Transverse colon (tissue), 4 donors: ENCODE results near the gene ITGB6. TPM values are rescaled to one million over a fixed set of nuclear protein-coding genes. Genes with fewer than 3 reads are reported as not detected.

Experiments used
- DNase-seq: peaks from one replicate; pipeline ENCODE4 v3.0.0-alpha.2; 2019
- H3K27ac ChIP-seq, 4 donors: fragments of 200-600 bp; sonication (generic); 2 replicates each; pipeline ENCODE4 v1.5.1; 2016 to 2018; ENCODE audit warnings: inconsistent platforms in 4 of 4
- H3K27me3 ChIP-seq: fragments of 200-600 bp; sonication (generic); 2 replicates; pipeline ENCODE4 v1.5.1; 2017; ENCODE audit warnings: inconsistent platforms
- H3K36me3 ChIP-seq, 4 donors: fragments of 200-600 bp; sonication (generic); 2 replicates each; pipeline ENCODE4 v1.5.1; 2017 to 2019; ENCODE audit warnings: inconsistent platforms in 4 of 4
- H3K4me1 ChIP-seq, 4 donors: fragments of 200-600 bp; sonication (generic); 2 replicates each; pipeline ENCODE4 v1.5.1; 2017 to 2020; ENCODE audit warnings: inconsistent platforms in 4 of 4
- H3K4me3 ChIP-seq, 4 donors: fragments of 200-600 bp; sonication (generic); 1 replicate in 1 of 4; 2 replicates in 3 of 4; pipeline versions ENCODE4 v1.5.1 to v1.6.1; 2017 to 2019; ENCODE audit warnings: inconsistent platforms in 4 of 4
- H3K9me3 ChIP-seq, 2 donors: fragments of 200-600 bp; sonication (generic); 2 replicates each; pipeline ENCODE4 v1.5.1; 2017 to 2019; ENCODE audit warnings: inconsistent platforms in 2 of 2
- EP300 ChIP-seq: sonication (generic); formaldehyde crosslinking; IDR thresholded peaks from one replicate; pipeline ENCODE4 v1.6.1; 2017; ENCODE audit warnings: antibody characterized with exemption, low read depth
- POLR2A ChIP-seq: fragments of 450-650 bp; IDR thresholded peaks from one replicate; pipeline ENCODE4 v1.6.1; 2016; ENCODE audit warnings: antibody characterized with exemption, mild to moderate bottlenecking, moderate library complexity
- POLR2AphosphoS5 ChIP-seq, 3 donors: sonication (generic); formaldehyde crosslinking; IDR thresholded peaks; one replicate each; pipeline ENCODE4 v1.6.1; 2016; ENCODE audit warnings: antibody characterized with exemption in 3 of 3
- whole genome bisulfite sequencing, 2 donors: methylation state at CpG; one replicate each; pipeline ENCODE4 v1.1.5; 2018; ENCODE audit warnings: low coverage in 1 of 2; 5-methylcytosine and 5-hydroxymethylcytosine counted together
- in situ Hi-C, 4 donors: fragments of 200-750 bp; cut with MboI; loops; one replicate each; pipeline versions ENCODE4 v1.15.0 to v1.15.1; 2017; ENCODE audit warnings: low sequenced_read_pairs in 3 of 4, low pct_ligation_motif_present in 1 of 4, low pct_unique_long_range_greater_than_20kb in 1 of 4
- intact Hi-C: fragments of 100-400 bp; cut with DNase I; formaldehyde crosslinking; loops from one replicate; pipeline ENCODE4 v1.15.1; 2023; ENCODE audit warnings: low total_unique reads
- total RNA-seq, 4 donors: library from RNA; depleted of rRNA; stranded (reverse); fragments of >200 nt; gene quantifications; one replicate each; pipeline ENCODE4 v1.1.0, GENCODE V29; 2016
- TF ChIP-seq, protein P1 (sequence below), 5 experiments: fragments of 200-600 bp in 3 of 5; fragments of 450-650 bp in 2 of 5; sonication (generic) in 3 of 5; IDR thresholded peaks; 1 replicate in 2 of 5; 2 replicates in 3 of 5; pipeline ENCODE4 v1.5.1; 2016 to 2017; ENCODE audit warnings: antibody characterized with exemption in 5 of 5, inconsistent platforms in 3 of 5, mild to moderate bottlenecking in 2 of 5, moderate library complexity in 1 of 5

ITGB6 gene
- total RNA-seq, 4 donors from 2014 or later = 7.6 to 28.8 (median 20.2) TPM

DNA sequence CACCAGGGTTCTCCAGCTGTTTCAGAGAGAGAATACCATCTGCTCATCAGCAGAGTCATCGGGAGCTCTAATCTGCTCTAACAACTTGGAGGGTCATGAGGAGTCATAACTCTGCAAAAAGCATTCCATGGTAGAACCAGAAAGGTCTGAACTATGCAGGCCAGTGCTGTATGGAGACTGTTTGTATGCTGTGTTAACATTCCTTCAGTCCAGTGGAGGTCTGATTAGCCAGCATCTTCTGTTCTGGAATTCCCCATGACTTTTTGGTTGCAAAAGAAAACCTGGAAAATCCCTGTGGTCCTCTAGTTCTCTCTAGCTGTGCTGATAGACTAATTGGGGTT, 9.4 kb upstream of the ITGB6 start:
- Histone ChIP-seq H3K4me3 (no peak overlapping the region), H3K9me3 (no peaks in the 10 kb centered on the region), H3K27me3 (no peaks in the 10 kb centered on the region), H3K36me3 (no peaks in the 10 kb centered on the region), H3K4me1 (peaks cover 13 to 50% (median 29%) of the 10 kb centered on the region in 4 donors), H3K27ac (peak overlapping the region; percentile 77 to 83 (median 82))
- in situ Hi-C loops = no loop called here
- WGBS, 2 donors = 52 to 57% methylated on average over 1 of the region's 1 CpG
- TF ChIP-seq EP300 (no peak), POLR2AphosphoS5 (IDR thresholded peaks at IDR 0.05) (no peak), POLR2A (no peak)
- TF ChIP-seq, protein P1, sequence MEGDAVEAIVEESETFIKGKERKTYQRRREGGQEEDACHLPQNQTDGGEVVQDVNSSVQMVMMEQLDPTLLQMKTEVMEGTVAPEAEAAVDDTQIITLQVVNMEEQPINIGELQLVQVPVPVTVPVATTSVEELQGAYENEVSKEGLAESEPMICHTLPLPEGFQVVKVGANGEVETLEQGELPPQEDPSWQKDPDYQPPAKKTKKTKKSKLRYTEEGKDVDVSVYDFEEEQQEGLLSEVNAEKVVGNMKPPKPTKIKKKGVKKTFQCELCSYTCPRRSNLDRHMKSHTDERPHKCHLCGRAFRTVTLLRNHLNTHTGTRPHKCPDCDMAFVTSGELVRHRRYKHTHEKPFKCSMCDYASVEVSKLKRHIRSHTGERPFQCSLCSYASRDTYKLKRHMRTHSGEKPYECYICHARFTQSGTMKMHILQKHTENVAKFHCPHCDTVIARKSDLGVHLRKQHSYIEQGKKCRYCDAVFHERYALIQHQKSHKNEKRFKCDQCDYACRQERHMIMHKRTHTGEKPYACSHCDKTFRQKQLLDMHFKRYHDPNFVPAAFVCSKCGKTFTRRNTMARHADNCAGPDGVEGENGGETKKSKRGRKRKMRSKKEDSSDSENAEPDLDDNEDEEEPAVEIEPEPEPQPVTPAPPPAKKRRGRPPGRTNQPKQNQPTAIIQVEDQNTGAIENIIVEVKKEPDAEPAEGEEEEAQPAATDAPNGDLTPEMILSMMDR (IDR thresholded peaks at IDR 0.05) = no peak
- DNase-seq = no peak
- intact Hi-C loops = no loop called here

- 73 to 79% methylated on average over 3 to 11 of the region's 11 CpGs for WGBS, 2 donors
Measured at GRCh38 chr2:160208655-160209515, 8.8 kb upstream of the ITGB6 start.

DNA sequence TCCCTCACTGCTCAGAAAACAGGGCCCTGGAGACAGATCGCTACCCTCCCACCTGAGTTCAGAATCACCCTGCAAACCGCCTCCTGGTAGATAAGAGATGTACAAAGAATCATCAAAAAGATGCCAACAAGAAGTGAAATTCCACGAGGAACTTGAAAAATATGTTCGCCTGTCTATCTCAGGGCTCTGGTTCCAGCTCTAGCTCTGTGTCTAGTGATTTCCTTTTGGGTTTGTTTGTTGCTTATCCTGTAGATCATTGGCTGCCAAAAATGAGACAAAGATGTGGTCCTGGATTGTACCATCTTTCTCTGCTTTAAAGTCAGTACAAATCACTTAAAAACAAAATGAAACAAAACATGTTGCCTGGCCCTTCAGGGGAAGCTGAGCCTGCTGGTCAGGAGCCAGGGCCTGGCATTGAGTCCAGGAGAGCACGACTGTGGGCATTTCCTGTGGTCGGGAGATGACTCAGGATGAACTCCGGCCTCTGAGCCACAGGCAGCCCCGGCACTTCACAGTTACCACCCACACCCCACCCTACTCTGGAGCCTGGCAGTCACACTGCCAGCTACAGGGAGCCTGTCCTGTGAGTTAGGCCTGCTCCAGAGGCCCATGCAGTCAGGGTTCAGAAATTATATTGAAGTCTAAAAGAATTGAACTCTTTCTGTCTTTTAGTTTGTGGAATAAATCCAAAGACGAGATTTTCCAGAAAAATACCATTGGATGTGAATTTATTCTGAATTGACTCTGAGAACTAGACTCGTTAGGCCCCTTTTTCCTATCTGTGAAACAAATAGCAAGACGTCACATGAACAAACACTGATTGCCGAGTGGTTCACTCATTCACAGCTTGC, 8.0 kb upstream of the ITGB6 start:
- Histone ChIP-seq H3K9me3 (no peaks in the 10 kb centered on the region), H3K27ac (peak overlapping the region; percentile 77 to 83 (median 82)), H3K4me3 (no peak overlapping the region), H3K27me3 (no peaks in the 10 kb centered on the region), H3K36me3 (no peaks in the 10 kb centered on the region), H3K4me1 (peaks cover 13 to 50% (median 29%) of the 10 kb centered on the region in 4 donors)
- 40 to 62% methylated on average over 3 to 12 of the region's 12 CpGs for WGBS, 2 donors
- in situ Hi-C loops = no loop called here
- intact Hi-C loops = no loop called here
- TF ChIP-seq EP300 = no peak
- TF ChIP-seq, protein P1 (IDR thresholded peaks at IDR 0.05) = no peak
- peak; percentile 34 to 72 (median 62) for TF ChIP-seq POLR2AphosphoS5 (IDR thresholded peaks at IDR 0.05)
- peak; percentile 55 for TF ChIP-seq POLR2A
- peak; percentile 88 for DNase-seq

More at GRCh38 chr2:160208655-160209515, 8.8 kb upstream of the ITGB6 start:
- Histone ChIP-seq H3K9me3 (no peaks in the 10 kb centered on the region), H3K4me3 (no peak overlapping the region), H3K27me3 (no peaks in the 10 kb centered on the region), H3K36me3 (no peaks in the 10 kb centered on the region), H3K4me1 (peaks cover 13 to 50% (median 29%) of the 10 kb centered on the region in 4 donors), H3K27ac (peak overlapping the region; percentile 77 to 83 (median 82))
- TF ChIP-seq POLR2A (no peak), POLR2AphosphoS5 (IDR thresholded peaks at IDR 0.05) (no peak), EP300 (no peak)
- TF ChIP-seq, protein P1 (IDR thresholded peaks at IDR 0.05) = no peak
- intact Hi-C loops = no loop called here
- DNase-seq = no peak
- in situ Hi-C loops = no loop called here

- TF ChIP-seq EP300 (no peak), POLR2A (no peak), POLR2AphosphoS5 (IDR thresholded peaks at IDR 0.05) (no peak)
- TF ChIP-seq, protein P1 (IDR thresholded peaks at IDR 0.05) = no peak
- Histone ChIP-seq H3K27me3 (no peaks in the 10 kb centered on the region), H3K36me3 (no peaks in the 10 kb centered on the region), H3K27ac (peak overlapping the region; percentile 77 to 83 (median 82)), H3K4me1 (peaks cover 13 to 50% (median 29%) of the 10 kb centered on the region in 4 donors), H3K9me3 (no peaks in the 10 kb centered on the region), H3K4me3 (no peak overlapping the region)
- no peak for DNase-seq
- intact Hi-C loops (no loop called here), in situ Hi-C loops (no loop called here)
- 74 to 90% methylated on average over 2 to 4 of the region's 4 CpGs for WGBS, 2 donors
Measured at GRCh38 chr2:160207271-160207670, 7.2 kb upstream of the ITGB6 start.
